ENCODE data around the gene CEP162.

Gene CEP162

DNA sequence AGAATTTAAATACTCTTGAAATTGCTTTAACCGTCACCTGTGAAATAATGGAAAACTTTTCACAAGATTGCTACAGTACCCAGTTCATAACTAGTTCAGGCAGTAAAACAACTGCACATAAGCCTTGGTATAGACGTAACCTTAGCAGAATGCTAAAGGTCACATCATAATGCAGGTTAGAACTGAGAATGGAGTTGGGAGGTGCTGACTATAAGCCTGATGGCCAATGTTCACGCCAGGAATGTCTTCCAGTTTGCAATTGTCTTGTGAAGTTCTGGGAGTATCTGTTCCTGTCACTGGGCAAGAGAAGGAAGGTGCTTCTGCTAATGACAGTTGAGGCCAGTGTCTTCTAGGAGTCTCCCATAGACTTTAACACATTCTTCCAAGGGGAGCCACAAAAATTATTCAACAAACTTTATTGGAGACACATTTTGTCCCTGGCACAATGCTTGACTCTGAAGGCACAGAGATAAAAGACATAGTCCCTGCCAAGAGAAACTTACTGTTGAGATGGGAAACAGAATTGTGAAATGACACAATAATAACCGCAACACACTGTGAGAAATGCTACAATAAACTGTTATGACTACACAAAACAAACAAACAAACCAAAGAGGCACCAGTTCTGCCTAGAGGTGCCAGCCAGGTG, 24.6 kb upstream of the CEP162 start:
- TF ChIP-seq, protein P1, sequence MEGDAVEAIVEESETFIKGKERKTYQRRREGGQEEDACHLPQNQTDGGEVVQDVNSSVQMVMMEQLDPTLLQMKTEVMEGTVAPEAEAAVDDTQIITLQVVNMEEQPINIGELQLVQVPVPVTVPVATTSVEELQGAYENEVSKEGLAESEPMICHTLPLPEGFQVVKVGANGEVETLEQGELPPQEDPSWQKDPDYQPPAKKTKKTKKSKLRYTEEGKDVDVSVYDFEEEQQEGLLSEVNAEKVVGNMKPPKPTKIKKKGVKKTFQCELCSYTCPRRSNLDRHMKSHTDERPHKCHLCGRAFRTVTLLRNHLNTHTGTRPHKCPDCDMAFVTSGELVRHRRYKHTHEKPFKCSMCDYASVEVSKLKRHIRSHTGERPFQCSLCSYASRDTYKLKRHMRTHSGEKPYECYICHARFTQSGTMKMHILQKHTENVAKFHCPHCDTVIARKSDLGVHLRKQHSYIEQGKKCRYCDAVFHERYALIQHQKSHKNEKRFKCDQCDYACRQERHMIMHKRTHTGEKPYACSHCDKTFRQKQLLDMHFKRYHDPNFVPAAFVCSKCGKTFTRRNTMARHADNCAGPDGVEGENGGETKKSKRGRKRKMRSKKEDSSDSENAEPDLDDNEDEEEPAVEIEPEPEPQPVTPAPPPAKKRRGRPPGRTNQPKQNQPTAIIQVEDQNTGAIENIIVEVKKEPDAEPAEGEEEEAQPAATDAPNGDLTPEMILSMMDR (IDR thresholded peaks at IDR 0.05) = no peak

DNA sequence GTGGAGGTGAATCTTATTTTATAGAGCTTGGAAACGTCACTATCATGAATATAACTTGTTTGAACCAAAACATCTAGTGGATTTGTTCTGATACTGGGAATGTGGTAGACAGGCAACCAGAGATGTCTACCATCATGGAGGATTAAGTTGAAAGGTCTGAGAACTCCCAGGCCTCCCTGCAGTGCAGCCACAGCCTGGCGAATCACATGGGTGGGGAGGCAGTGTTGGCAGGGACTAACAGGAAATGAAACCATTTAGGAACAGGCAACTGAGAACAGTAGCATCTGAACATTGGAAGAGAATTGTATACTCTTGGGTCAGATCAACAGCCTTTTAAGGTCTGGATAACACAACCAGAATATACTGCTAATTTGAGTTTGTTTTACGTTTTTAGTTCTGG, 22.3 kb upstream of the CEP162 start:
- TF ChIP-seq, protein P1 (IDR thresholded peaks at IDR 0.05) = no peak

DNA sequence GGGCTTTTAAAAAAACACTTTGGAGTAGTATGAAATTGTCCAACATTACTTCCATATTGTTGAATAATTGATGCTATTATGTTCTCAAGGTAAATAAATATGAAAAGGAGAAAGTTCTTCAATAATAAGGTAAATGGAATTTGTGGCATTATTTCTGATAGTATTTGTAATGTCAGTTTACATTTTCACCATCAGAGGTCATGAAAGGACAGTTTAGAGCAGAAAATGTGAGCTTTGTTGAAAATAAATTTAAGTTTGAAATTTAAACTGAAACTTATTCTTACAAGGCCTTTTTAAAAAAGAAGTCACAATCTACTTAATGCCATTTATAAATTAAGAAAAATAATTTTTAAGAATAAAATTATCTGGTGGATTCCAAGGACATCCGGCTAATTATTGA, 15.8 kb upstream of the CEP162 start:
- TF ChIP-seq, protein P1 (IDR thresholded peaks at IDR 0.05) = no peak

DNA sequence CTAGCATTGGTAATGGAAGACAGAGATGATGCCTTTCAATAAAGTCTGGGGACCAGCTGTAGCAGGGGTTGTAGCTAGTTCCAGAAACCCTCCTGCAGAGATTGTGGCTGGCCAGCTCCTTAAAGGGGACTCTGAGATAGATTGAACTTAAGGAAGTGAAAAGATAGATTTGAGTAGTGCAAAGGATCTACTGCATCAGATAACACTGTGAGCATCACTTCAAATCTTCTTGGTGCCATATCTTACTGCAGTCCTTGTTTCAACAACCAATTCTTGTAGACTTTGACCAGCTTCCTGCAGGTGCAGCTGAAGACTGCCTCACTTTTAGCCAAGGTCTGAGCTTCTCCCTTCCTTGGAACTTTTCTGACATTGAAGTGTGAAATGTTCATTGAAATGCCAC, 14.8 kb upstream of the CEP162 start:
- TF ChIP-seq, protein P1 (IDR thresholded peaks at IDR 0.05) = no peak

DNA sequence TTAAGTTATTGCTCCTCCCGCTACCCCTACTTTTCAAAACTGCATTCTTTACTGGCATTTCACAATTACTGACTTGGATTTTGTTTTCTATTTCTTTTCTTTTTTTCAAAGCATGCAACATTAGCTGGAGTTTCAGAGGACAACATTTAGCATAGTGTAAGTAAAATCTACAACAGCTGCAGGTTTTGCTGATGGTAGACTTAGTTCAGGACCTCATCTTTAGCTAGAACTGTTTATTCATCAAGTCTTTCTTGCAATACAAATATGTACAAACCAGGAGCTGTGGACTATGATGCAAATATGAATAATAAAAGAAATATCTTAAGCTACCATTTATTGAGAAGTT, 728 bp upstream of the CEP162 start:
- TF ChIP-seq, protein P1 (IDR thresholded peaks at IDR 0.05) = no peak

DNA sequence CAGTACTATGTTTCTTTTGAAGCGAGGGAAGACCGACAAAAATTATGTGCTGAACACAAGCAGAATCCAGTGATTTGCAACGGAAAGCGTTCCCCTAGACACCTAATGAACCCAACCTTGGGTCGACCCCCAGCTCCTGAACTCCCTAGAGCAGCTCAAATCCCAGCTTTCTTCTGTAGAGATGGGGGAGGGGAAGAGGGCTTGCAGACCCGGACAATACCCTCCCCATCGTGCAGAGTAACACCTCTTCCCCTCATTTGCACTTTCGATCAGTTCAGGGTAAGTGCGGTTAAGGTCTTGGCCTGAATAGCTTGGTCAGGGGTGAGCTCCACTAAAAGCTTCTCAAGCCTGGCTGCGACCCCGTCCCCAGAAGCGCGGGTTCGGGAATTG, 404 bp downstream of the CEP162 start:
- TF ChIP-seq, protein P1 (IDR thresholded peaks at IDR 0.05) = no peak

DNA sequence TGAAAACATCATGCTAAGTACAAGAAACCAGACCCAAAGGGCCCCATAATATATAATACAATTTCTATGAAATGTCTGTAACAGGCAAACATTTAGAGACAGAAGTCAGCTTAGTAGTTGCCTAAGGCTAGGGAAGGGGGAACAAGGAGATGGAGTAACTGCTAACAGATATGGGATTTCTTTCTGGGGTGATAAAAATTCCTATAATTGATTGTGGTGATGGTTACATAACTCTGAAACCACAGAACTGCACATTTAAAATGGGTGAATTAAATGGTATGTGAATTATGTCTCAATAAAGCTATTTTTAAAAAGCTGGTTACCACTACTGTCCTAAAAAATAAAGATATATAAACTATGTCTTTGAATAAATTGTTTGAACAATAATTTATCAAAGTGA, 3.2 kb downstream of the CEP162 start:
- TF ChIP-seq, protein P1 (IDR thresholded peaks at IDR 0.05) = no peak

DNA sequence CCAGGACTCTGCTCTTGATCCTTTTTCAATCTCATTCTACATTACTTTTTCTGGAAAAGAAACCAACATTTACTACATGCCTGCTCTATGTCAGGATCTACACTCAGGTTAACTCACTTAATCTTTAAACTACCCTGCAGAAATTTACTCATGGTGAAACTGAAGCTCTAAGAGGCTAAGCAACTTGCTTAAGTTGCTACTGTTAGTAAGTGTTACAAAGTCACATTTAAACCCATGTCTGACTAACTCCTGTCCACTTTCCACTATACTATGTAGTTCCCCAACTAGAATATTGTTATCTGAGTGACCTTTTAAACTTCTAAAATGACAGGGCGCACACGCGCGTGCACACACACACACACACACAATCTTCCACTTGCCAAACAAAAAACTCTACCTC, 5.0 kb downstream of the CEP162 start:
- TF ChIP-seq, protein P1 (IDR thresholded peaks at IDR 0.05) = no peak
